GM12864 (cell line): ENCODE results near the gene KRTAP10-8.
A peak's percentile ranks its signal among the peaks of the same experiment; 100 is the strongest.
"Not testable (repeated sequence)": the region's sequence is repeated elsewhere in the genome, so short reads cannot be mapped to it uniquely, and the experiment has no call there.

ENCODE experiments used
- DNase-seq: peaks from one replicate; pipeline ENCODE4 v3.0.0-alpha.2; 2011; ENCODE audit warnings: low read depth
- H3K4me3 ChIP-seq: 2 replicates; pipeline ENCODE4 v1.5.1; 2011; ENCODE audit warnings: mild to moderate bottlenecking, low read depth, low read length, control low read depth
- TF ChIP-seq, protein P1 (sequence below): IDR thresholded peaks from 2 replicates; pipeline ENCODE4 v1.5.1; 2011; ENCODE audit warnings: low read depth, mild to moderate bottlenecking, moderate library complexity, low read length, control low read depth, inconsistent platforms; ENCODE audit errors: missing control alignments

The KRTAP10-8 gene

DNA sequence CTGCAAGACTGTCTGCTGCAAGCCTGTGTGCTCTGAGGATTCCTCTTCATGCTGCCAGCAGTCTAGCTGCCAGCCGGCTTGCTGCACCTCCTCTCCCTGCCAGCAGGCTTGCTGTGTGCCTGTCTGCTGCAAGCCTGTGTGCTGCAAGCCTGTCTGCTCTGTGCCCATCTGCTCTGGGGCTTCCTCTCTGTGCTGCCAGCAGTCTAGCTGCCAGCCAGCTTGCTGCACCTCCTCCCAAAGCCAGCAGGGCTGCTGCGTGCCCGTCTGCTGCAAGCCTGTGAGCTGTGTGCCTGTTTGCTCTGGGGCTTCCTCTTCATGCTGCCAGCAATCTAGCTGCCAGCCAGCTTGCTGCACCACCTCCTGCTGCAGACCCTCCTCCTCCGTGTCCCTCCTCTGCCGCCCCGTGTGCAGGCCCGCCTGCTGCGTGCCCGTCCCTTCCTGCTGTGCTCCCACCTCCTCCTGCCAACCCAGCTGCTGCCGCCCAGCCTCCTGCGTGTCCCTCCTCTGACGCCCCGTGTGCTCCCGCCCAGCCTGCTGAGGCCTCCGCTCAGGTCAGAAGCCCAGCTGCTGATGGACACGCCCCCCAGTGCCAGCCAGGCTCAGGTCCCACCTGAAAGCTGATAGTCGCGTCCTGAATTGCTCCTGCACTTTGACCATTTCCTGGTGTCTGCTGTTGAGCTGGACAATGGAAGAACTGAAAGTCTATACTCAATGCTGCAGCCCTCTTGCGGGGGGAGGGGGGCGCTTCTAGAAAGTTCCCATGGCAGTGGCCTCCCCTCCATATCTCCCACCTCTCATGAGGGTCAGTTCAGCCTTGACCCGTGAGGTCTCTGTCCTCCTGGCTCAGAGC is 37.2 kb upstream of the KRTAP10-8 start:
- DNase-seq: no peak
- H3K4me3 ChIP-seq: no peak overlapping the region
- TF ChIP-seq, protein P1, sequence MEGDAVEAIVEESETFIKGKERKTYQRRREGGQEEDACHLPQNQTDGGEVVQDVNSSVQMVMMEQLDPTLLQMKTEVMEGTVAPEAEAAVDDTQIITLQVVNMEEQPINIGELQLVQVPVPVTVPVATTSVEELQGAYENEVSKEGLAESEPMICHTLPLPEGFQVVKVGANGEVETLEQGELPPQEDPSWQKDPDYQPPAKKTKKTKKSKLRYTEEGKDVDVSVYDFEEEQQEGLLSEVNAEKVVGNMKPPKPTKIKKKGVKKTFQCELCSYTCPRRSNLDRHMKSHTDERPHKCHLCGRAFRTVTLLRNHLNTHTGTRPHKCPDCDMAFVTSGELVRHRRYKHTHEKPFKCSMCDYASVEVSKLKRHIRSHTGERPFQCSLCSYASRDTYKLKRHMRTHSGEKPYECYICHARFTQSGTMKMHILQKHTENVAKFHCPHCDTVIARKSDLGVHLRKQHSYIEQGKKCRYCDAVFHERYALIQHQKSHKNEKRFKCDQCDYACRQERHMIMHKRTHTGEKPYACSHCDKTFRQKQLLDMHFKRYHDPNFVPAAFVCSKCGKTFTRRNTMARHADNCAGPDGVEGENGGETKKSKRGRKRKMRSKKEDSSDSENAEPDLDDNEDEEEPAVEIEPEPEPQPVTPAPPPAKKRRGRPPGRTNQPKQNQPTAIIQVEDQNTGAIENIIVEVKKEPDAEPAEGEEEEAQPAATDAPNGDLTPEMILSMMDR: peak; percentile 23

DNA sequence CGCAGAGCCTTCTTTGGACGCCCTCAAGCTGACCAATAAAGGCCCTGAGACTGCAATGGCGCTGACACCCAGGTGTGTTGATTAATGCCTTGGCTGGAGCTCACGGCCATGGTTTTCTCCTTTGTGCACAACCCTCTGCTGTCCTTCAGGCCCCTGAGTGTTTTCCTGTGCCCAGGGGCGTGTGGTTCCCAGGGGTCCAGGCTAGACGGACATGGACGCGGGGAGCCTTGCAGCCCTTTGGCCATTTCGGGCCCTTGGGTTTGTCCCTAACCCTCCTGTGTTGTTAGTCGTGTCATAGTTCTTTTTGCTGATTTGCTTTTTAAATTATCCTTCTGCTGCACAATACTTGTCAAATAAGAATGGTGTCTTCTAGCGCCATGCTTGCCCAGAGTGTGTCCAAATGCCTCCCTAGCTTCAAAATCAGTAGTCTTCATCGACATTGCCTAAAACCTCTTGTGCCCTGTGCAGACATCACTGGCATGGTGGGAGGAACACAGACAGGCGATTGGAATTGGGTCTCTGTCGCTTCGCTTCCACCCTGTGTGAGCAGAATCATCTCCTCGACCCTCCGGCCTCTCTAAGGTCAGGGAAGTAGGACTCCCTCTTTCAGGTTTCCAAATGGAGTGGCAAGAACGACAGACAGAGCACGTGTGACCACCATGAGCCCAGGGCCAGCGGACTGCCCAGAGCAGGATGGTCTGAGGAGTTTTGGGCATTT is 36.4 kb upstream of the KRTAP10-8 start:
- no peak for DNase-seq
- no peak overlapping the region for H3K4me3 ChIP-seq
- TF ChIP-seq, protein P1: no peak

DNA sequence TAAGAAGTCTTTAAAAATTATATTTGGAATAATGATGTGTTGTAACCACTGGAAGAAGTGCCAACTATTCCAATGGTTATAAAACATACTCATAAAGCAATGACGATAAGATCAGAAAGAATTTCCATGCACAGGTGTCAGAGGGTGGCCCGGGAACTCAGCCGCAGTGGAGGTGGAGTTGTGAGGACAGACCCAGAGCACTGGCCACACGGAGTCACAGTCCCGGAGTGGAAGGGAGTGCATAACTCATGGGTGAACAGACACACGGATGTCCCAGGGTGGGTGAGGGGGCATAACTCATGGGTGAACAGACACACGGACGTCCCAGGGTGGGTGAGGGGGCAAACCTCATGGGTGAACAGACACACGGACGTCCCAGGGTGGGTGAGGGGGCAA is 35.9 kb upstream of the KRTAP10-8 start:
- no peak for DNase-seq
- no peak overlapping the region for H3K4me3 ChIP-seq
- TF ChIP-seq, protein P1: no peak

DNA sequence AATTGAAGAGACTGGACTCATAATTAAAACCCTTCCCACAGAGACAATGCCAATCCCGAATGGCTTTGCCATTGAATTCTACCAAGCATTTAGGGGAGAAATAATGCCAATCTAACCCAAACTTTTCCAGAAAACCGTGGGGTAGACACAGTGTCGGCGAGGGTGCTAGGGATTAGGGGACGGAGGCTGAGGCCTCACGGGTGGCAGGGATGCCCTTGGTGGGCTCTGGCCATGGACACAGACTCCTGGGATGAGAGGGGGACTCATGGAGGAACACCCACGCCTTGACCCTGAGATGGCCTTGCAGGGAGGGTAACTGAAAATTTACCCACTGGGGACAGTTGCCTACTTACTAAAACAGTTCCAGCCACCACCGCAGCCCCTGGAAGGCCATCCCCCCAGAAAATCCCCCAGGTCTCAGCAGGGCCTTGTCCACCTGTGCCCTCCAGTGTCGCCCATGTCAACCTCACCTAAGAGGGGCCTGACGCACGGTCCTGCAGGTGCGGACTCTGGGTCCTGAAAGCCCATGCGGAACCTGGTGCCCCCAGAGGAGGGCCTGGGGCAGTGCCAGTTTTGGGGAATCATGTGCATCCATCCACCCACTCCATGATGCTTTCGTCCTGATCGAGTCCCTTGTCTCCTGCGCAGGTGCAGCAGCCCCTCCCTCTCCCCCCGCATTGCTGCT is 33.4 kb upstream of the KRTAP10-8 start:
- no peak for DNase-seq
- TF ChIP-seq, protein P1: no peak
- H3K4me3 ChIP-seq: no peak overlapping the region

DNA sequence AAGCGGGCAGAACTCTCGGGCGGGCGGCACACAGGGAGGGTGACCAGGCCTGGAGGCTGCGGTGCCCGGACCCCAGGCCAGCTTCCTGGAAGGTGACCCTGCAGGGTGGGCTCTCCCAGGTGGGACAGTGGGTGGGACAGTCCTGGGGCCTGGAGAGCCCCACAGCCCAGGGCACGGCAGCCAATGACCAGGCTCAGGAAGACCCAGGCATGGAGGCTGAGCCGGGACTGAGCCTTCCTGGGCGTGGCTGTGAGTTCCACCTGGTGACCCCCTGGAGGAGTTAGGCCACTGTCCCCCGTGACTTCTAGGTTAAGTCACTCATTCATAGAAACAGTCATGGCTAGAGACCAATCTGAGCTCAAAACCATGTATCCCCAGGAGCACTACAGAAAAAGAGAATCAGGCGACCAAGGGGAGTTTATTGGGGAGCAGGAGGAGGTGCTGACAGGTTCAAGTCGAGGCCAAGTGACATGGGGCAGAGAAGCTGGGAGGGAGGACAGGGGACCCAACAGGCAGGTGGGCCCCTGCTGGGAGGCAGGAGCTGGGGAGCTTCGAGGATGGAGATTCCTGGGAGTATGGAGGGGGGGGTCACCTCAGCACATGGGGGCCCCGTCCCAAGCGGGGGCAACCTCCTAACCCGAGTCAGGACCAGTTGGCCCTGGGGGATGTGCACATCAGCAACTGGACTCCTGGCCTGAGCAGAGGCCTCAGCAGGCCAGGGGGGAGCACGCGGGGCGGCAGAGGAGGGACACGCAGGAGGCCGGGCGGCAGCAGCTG is 32.6 kb upstream of the KRTAP10-8 start:
- TF ChIP-seq, protein P1: no peak
- no peak overlapping the region for H3K4me3 ChIP-seq
- no peak for DNase-seq

DNA sequence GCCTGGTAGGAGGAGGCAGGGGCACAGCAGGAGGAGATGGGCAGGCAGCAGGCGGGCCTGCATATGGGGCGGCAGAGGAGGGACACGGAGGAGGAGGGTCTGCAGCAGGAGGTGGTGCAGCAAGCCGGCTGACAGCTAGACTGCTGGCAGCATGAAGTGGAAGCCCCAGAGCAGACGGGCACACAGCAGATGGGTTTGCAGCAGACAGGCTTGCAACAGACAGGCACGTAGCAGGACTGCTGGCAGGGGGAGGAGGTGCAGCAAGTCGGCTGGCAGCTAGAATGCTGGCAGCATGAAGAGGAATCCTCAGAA is 32.1 kb upstream of the KRTAP10-8 start:
- TF ChIP-seq, protein P1: no peak
- no peak for DNase-seq
- H3K4me3 ChIP-seq: no peak overlapping the region

DNA sequence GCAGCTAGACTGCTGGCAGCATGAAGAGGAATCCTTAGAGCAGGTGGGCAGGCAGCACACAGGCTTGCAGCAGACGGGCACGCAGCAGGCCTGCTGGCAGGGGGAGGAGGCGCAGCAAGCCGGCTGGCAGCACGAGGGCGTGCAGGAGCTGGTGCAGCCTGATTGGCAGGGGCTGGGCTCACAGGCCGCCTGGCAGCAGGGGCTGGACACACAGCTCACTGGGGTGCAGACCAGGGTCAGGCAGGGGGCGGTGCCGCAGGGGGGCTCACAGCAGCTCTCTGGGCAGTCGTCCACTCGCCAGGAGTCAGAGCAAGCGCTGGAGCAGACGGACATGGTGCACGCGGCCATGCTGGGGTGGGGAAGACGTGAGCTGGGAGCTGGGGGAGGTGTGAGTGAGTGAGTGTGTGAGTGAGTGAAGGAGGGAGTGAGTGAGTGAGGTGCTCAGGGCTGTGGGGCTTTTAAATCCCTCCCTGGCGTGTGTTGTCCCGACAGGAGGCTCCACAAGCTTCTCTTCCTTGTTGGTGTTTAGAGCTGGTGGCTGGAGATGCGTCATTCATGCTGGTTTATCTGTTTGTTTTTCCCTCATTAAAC is 31.6 kb upstream of the KRTAP10-8 start, which contains the start of gene KRTAP10-5:
KRTAP10-5 (minus strand) TSS at position 374 of the 591 bp plus-strand sequence; CDS start at position 348, 26 bp downstream.
- not testable (repeated sequence) for DNase-seq, H3K4me3 ChIP-seq
